ENCODE results near the gene IQCC.

IQCC gene

GRCh38 chr1:32224285-32224684 is 18.8 kb downstream of the IQCC start:
- DNase-seq = no peak

GRCh38 chr1:32228771-32229170 is 23.3 kb downstream of the IQCC start:
- DNase-seq = no peak

- no peak for DNase-seq
These were observed 26.5 kb downstream of the IQCC start for GRCh38 chr1:32231843-32232432.

- DNase-seq = no peak
These were observed 27.3 kb downstream of the IQCC start for GRCh38 chr1:32232558-32233304.

GRCh38 chr1:32234792-32235191 is 29.3 kb downstream of the IQCC start:
- no peak for DNase-seq

- DNase-seq = no peak
These were observed 33.9 kb downstream of the IQCC start for GRCh38 chr1:32239337-32239736.

- no peak for DNase-seq
These were observed 34.3 kb downstream of the IQCC start for GRCh38 chr1:32239790-32240139.

- peak; percentile 45 for DNase-seq
These were observed 34.9 kb downstream of the IQCC start for GRCh38 chr1:32240140-32240951.

GRCh38 chr1:32241001-32241763 is 35.7 kb downstream of the IQCC start:
- DNase-seq = peak; percentile 46

GRCh38 chr1:32242341-32242851 is 36.9 kb downstream of the IQCC start:
- DNase-seq = no peak

GRCh38 chr1:32246888-32247273 is 41.4 kb downstream of the IQCC start, which contains the start of gene FAM167B:
Gene FAM167B, plus strand, starts transcription at chr1:32247222. Its CDS starts 200 bp downstream, at chr1:32247422.
- DNase-seq = peak; percentile 71

GRCh38 chr1:32247452-32247851 is 42.0 kb downstream of the IQCC start:
- no peak for DNase-seq

- peak; percentile 60 for DNase-seq
These were observed 42.8 kb downstream of the IQCC start for GRCh38 chr1:32247983-32248889.

GRCh38 chr1:32249831-32250525 is 44.5 kb downstream of the IQCC start:
- DNase-seq = peak; percentile 20

GRCh38 chr1:32250893-32251716 is 45.6 kb downstream of the IQCC start, which contains the start of gene LCK:
Gene LCK, plus strand, starts transcription at chr1:32251265. Its CDS starts 23,065 bp downstream, at chr1:32274330.
- DNase-seq = no peak

- DNase-seq = no peak
These were observed 49.9 kb downstream of the IQCC start for GRCh38 chr1:32255072-32256071.

- no peak for DNase-seq
These were observed 51.2 kb downstream of the IQCC start for GRCh38 chr1:32256473-32257226.

- DNase-seq = no peak
These were observed 51.7 kb downstream of the IQCC start for GRCh38 chr1:32257227-32257508.

Data from fibroblast of skin of right biceps (primary cell).